ENCODE data around the gene SYT11. TPM values are rescaled to one million over a fixed set of nuclear protein-coding genes. Genes with fewer than 3 reads are reported as not detected.

SYT11 gene
- total and polyA plus RNA-seq, 2 of the 8 experiments (the other 6 are each of a cell fraction or from before 2014, with no cell fraction given), result 7.2 to 9.6 TPM

DNA sequence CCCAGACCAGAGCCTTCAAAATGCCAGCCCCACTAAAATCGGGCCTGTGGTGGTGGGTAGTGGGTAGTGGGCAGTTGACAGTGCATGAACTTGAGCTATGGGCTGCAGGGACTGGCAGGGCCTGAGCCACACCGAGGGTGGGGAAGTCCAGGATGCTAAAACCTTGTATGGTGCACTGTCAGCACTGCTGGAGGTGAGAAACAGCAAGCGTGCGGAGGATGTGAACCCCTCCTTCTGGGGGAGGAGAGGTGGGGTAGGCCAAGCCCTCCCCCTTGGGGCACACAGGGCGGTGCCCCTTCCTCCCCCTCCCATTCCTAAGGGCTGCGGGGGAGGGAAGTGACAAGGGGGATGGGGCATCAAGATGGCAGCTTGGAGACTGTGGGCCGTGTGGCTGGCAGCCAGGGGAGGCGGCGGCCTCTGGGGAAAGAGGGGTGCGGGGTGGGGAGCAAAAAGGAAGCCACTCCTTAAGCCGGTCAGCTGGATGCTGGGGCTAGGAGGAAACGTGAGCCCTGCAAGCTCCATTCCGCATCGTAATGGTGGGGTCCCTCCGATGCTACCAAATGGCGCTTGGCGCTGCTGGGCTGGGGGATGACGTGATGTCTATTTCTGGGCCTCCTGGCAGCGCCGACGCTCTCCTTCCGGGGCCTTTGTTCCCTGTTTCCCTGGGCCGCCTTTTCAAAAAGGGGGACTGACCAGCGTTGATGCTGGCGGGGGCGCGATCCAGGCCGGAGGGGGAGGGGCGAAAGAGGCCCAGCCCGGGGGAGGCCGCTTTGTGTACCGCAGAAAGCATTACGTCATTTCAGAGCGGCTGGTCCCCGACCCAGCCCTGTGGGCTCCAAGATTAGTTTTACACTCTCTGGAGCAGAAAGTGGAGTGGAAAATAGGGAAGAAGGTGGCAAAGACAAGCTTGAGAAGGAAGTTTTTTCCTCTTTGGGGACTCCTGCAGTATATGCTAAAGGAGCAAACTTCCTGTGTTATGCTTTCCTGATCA, 809 bp downstream of the SYT11 start:
- Histone ChIP-seq H4K8ac (ENCODE audit: extremely low read depth, insufficient read depth, low read length) (peak overlapping the region; percentile 92; the same call in 1 of the 2 replicates), H3K9ac (replicated peaks in 1 of 4; ENCODE audit: extremely low read depth in 1 of 4, low read depth in 3 of 4, low read length in 3 of 4) (peak overlapping the region in 3 of 4 experiments; percentile 49 to 87 (median 85); a peak in 6 of 7 replicates), H2BK5ac (ENCODE audit: low read depth, low read length) (peak overlapping the region; percentile 63; the same call in 1 of the 2 replicates), H2AK5ac (ENCODE audit: low read depth, low read length) (no peak overlapping the region), H3K4ac (replicated peaks; ENCODE audit: insufficient read length, low read depth, low read length) (no peak overlapping the region), H2BK15ac (ENCODE audit: low read length) (no peak overlapping the region), H3K4me2 (ENCODE audit: insufficient read depth in 1 of 2, low read depth in 2 of 2, low read length in 2 of 2) (peak overlapping the region; percentile 56 to 81), H3K36me3 (ENCODE audit: control insufficient read depth in 2 of 4, insufficient read depth in 4 of 4, low read length in 3 of 4) (no peaks in the 10 kb centered on the region), H3K56ac (replicated peaks; ENCODE audit: insufficient read length, low read depth, low read length) (no peak overlapping the region), H2AFZ (ENCODE audit: low read length) (peak overlapping the region; percentile 64), H4K91ac (replicated peaks; ENCODE audit: insufficient read length, low read length) (peak overlapping the region; percentile 22), H3K79me1 (ENCODE audit: low read depth, low read length) (peaks cover 3% of the 10 kb centered on the region; the same call in 1 of the 2 replicates), H3K4me1 (replicated peaks in 1 of 4; ENCODE audit: control insufficient read depth in 3 of 4, insufficient read depth in 4 of 4, low read length in 3 of 4) (peaks cover 0 to 6% (median 2%) of the 10 kb centered on the region in 4 experiments; a peak in 4 of 7 replicates), H2BK120ac (replicated peaks; ENCODE audit: low read depth, low read length) (no peak overlapping the region), H3K14ac (ENCODE audit: insufficient read length) (no peak overlapping the region), H3K9me3 (ENCODE audit: insufficient read depth in 2 of 2, low read depth in 1 of 2, low read length in 1 of 2) (no peaks in the 10 kb centered on the region), H3K27ac (ENCODE audit: low read depth, low read length) (peak overlapping the region; percentile 75), H4K5ac (ENCODE audit: insufficient read length, low read depth, low read length) (no peak overlapping the region), H2BK20ac (ENCODE audit: low read length) (0 out of 2 replicates have a peak overlapping the region, but pooled peaks have one; percentile 10), H3K27me3 (replicated peaks in 1 of 4; ENCODE audit: control insufficient read depth in 3 of 4, extremely low read depth in 1 of 4, insufficient read depth in 3 of 4, low read length in 3 of 4) (no peaks in the 10 kb centered on the region), H3K18ac (ENCODE audit: extremely low read depth, low read length) (peak overlapping the region; percentile 67; the same call in 1 of the 2 replicates), H4K20me1 (replicated peaks in 1 of 2; ENCODE audit: control insufficient read depth in 1 of 2, insufficient read depth in 2 of 2, low read length in 2 of 2) (peaks cover 0 to 2% of the 10 kb centered on the region in 2 experiments), H3K4me3 (ENCODE audit: extremely low read depth in 1 of 4, insufficient read depth in 2 of 4, low read depth in 3 of 4, low read length in 4 of 4) (peak overlapping the region; percentile 41 to 68 (median 47)), H3K23ac (ENCODE audit: insufficient read length) (no peak overlapping the region), H3K23me2 (ENCODE audit: low read depth, low read length) (peaks cover 8% of the 10 kb centered on the region), H3K79me2 (ENCODE audit: control insufficient read depth in 1 of 2, insufficient read depth in 2 of 2, low read length in 2 of 2) (peaks cover 0 to 16% of the 10 kb centered on the region in 2 experiments; a peak in 2 of 4 replicates), H2BK12ac (ENCODE audit: low read depth, low read length) (peak overlapping the region; percentile 61; the same call in 1 of the 2 replicates)
- WGBS, 2 experiments (ENCODE audit: extremely low coverage in 1 of 2, insufficient coverage in 1 of 2, insufficient read length in 1 of 2, insufficient replicate concordance in 2 of 2, low coverage in 1 of 2, low lambda C conversion rate in 2 of 2, missing lambda C conversion rate in 1 of 2), result 5% methylated on average over 11 of the region's 35 CpGs; no CpG with 5 or more reads in 1 of the 2 experiments
- ChIA-PET CTCF (ENCODE audit: partially characterized antibody) (no interaction called here), POLR2A (ENCODE audit: partially characterized antibody) (interaction anchor here (0.7 to 2.4 kb wide), 11 partner anchors 8 to 193 kb away, joined by 3 to 7 read pairs (median 4); partner anchors contain the start of gene UBQLN4)
- DNase-seq (ENCODE audit: low read depth in 1 of 2, low spot score in 2 of 2) (peak in 1 of 2 experiments; percentile 71), FAIRE-seq (no peak)
- TF ChIP-seq, protein P1, sequence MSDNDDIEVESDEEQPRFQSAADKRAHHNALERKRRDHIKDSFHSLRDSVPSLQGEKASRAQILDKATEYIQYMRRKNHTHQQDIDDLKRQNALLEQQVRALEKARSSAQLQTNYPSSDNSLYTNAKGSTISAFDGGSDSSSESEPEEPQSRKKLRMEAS (IDR thresholded peaks at IDR 0.05), result peak; percentile 30; the same call in 1 of the 2 replicates
- no peak for TF ChIP-seq CBX8 (IDR thresholded peaks at IDR 0.05; ENCODE audit: borderline replicate concordance, low read depth, low read length)
- peak; percentile 74 for TF ChIP-seq JUN (IDR thresholded peaks at IDR 0.05; ENCODE audit: low read depth, low read length)
- no peak for TF ChIP-seq CHD2 (IDR thresholded peaks at IDR 0.05; ENCODE audit: low read length)
- no peak for TF ChIP-seq TEAD4 (IDR thresholded peaks at IDR 0.05; ENCODE audit: low read depth, low read length)
- peak; percentile 42 for TF ChIP-seq TAF7 (optimal IDR thresholded peaks at IDR 0.05; ENCODE audit: borderline replicate concordance, low read depth, low read length)
- TF ChIP-seq POLR2AphosphoS5 (IDR thresholded peaks at IDR 0.05; ENCODE audit: low read depth, low read length), result peak; percentile 72; the same call in 1 of the 2 replicates
- peak; percentile 81 for TF ChIP-seq TAF1 (IDR thresholded peaks at IDR 0.05; ENCODE audit: low read depth, low read length)
- no peak for TF ChIP-seq KDM5A (IDR thresholded peaks at IDR 0.05; ENCODE audit: low read length)
- TF ChIP-seq, protein P2, sequence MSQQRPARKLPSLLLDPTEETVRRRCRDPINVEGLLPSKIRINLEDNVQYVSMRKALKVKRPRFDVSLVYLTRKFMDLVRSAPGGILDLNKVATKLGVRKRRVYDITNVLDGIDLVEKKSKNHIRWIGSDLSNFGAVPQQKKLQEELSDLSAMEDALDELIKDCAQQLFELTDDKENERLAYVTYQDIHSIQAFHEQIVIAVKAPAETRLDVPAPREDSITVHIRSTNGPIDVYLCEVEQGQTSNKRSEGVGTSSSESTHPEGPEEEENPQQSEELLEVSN (IDR thresholded peaks at IDR 0.05), result no peak
